ENCODE results near the gene LOXL3.
A peak's percentile ranks its signal among the peaks of the same experiment; 100 is the strongest.
"Not testable (repeated sequence)": the region's sequence is repeated elsewhere in the genome, so short reads cannot be mapped to it uniquely, and the experiment has no call there.

Gene LOXL3

GRCh38 chr2:74486141-74486540 lies 67.6 kb downstream of the LOXL3 start:
- DNase-seq (ENCODE audit: extremely low read depth, low read depth) = no peak
- TF ChIP-seq CTCF (IDR thresholded peaks at IDR 0.05; ENCODE audit: low read depth, low read length, missing control alignments) = no peak
- no peak overlapping the region for H3K4me3 ChIP-seq (replicated peaks; ENCODE audit: low read depth, low read length)

- peak overlapping the region; percentile 82 for H3K4me3 ChIP-seq (replicated peaks; ENCODE audit: low read depth, low read length)
- not testable (repeated sequence) for DNase-seq (ENCODE audit: extremely low read depth, low read depth)
Observed at GRCh38 chr2:74483675-74484164, 70.0 kb downstream of the LOXL3 start.

GRCh38 chr2:74482801-74483674 lies 70.7 kb downstream of the LOXL3 start, which contains the start of the genes CCDC142 and TTC31:
CCDC142 (minus strand) TSS chr2:74482998; CDS start chr2:74482837, 161 bp downstream.
TTC31 (plus strand) TSS chr2:74483081; CDS start chr2:74483096, 15 bp downstream.
- TF ChIP-seq CTCF (IDR thresholded peaks at IDR 0.05; ENCODE audit: low read depth, low read length, missing control alignments) = peak; percentile 92
- peak within 1 kb of the TSS; percentile 82 for H3K4me3 ChIP-seq (replicated peaks; ENCODE audit: low read depth, low read length)

More at GRCh38 chr2:74482801-74483674, 70.7 kb downstream of the LOXL3 start, which contains the start of the genes CCDC142 and TTC31:
- DNase-seq (ENCODE audit: extremely low read depth, low read depth) = peak; percentile 88

Measured in HFF-Myc (cell line).